ENCODE measurements around the gene FBXO34.

- TF ChIP-seq CHD2 (IDR thresholded peaks at IDR 0.05; ENCODE audit: low read depth, low read length) (no peak), ARHGAP35 (IDR thresholded peaks at IDR 0.05; ENCODE audit: partially characterized antibody) (no peak), MLX (CRISPR knock-in tag; conservative IDR thresholded peaks at IDR 0.05) (no peak), MAFK (IDR thresholded peaks at IDR 0.05; ENCODE audit: low read length) (no peak), RNF219 (CRISPR knock-in tag; IDR thresholded peaks at IDR 0.05) (no peak), ZNF512 (tag; IDR thresholded peaks at IDR 0.05) (no peak), BHLHE40 (IDR thresholded peaks at IDR 0.05; ENCODE audit: low read length) (no peak), POLR2AphosphoS5 (IDR thresholded peaks at IDR 0.05; ENCODE audit: control insufficient read depth, insufficient read depth, low read depth, low read length) (no peak), GABPA (tag; conservative IDR thresholded peaks at IDR 0.05; ENCODE audit: low read depth) (no peak), CTCF (IDR thresholded peaks at IDR 0.05 in 2 of 3, conservative IDR thresholded peaks at IDR 0.05 in 1 of 3; ENCODE audit: insufficient read depth in 2 of 3, low read depth in 1 of 3, low read length in 3 of 3) (no peak), SMARCA5 (IDR thresholded peaks at IDR 0.05) (no peak), POLR3G (IDR thresholded peaks at IDR 0.05; ENCODE audit: extremely low read depth, insufficient read length, insufficient replicate concordance) (no peak), RHOXF2B (CRISPR knock-in tag; conservative IDR thresholded peaks at IDR 0.05) (no peak)
Measured at GRCh38 chr14:55341781-55342180, 70.6 kb downstream of the FBXO34 start.
